Epithelial cell of esophagus (primary cell): ENCODE measurements around the gene GNG2.

Source experiments
- DNase-seq: peaks from one replicate; pipeline ENCODE4 v3.0.0; 2010; ENCODE audit warnings: low read depth
- H3K4me3 ChIP-seq: 2 replicates; pipeline ENCODE4 v1.5.1; 2011; ENCODE audit warnings: mild to moderate bottlenecking, low read length, control low read depth
- TF ChIP-seq, protein P1 (sequence below): IDR thresholded peaks from 2 replicates; pipeline ENCODE4 v1.5.1; 2011; ENCODE audit warnings: low read depth, mild to moderate bottlenecking, low read length, control low read depth, inconsistent platforms; ENCODE audit not compliant: insufficient read depth; ENCODE audit errors: missing control alignments

GNG2 gene

DNA sequence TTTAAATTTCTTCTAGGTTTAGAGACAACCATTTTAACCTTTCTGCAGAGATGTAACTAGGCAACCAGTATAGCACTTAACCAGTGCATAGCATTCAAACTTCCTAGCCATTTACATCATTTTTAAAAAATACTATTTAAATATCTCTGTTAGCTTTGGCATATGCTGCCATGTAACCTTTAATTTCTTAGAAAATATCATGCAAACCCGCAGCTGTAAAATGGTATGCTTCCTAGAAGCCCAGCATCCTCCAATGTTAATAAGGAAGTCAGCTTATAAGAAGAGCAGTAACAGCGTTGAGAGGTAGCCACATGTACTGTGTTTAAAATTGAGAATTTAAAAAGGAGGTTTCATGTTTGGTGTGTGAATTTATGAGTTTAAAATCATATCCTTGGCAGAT lies 22.8 kb downstream of the GNG2 start:
- no peak for DNase-seq
- TF ChIP-seq, protein P1, sequence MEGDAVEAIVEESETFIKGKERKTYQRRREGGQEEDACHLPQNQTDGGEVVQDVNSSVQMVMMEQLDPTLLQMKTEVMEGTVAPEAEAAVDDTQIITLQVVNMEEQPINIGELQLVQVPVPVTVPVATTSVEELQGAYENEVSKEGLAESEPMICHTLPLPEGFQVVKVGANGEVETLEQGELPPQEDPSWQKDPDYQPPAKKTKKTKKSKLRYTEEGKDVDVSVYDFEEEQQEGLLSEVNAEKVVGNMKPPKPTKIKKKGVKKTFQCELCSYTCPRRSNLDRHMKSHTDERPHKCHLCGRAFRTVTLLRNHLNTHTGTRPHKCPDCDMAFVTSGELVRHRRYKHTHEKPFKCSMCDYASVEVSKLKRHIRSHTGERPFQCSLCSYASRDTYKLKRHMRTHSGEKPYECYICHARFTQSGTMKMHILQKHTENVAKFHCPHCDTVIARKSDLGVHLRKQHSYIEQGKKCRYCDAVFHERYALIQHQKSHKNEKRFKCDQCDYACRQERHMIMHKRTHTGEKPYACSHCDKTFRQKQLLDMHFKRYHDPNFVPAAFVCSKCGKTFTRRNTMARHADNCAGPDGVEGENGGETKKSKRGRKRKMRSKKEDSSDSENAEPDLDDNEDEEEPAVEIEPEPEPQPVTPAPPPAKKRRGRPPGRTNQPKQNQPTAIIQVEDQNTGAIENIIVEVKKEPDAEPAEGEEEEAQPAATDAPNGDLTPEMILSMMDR: no peak
- no peak overlapping the region for H3K4me3 ChIP-seq

DNA sequence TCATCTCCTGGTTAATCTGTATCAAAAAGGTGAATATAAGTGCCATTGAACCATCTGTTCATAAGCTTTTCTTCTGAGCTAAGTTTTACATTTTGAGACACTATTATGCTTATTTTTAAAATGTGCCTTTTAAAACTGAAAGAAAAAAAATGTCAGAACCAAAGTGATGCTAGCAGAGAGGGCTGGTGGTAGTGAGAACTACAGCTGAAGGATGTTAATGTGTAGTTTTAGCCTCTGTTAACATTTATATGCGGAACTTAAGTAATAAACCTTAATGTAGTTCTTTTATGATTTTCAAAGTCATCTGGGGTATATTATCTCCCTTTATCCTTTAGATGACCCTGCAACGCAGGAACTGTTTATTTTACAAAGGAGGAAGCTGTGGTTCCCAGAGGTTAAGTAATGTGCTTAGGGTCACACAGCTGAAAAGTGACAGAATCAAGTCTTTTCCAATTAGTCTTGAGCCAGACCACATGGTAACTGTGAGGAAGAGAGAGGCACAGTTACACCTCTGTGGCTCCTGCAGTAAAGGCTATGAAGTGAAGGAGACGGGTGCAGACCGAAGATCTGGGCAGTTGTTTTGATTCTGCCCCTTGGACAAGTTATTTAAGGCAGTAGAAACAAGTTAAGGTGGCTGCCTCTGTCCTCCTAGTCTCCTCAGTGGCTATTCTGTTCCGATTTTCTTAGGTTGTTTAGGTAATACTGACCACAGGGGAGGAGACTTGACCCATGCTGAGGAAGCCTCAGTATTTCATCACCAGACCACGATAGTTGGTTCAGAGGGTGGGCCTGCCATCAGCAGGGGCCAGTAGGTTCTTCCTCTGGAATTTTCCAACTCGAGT lies 23.9 kb downstream of the GNG2 start:
- no peak overlapping the region for H3K4me3 ChIP-seq
- no peak for DNase-seq
- TF ChIP-seq, protein P1: no peak

DNA sequence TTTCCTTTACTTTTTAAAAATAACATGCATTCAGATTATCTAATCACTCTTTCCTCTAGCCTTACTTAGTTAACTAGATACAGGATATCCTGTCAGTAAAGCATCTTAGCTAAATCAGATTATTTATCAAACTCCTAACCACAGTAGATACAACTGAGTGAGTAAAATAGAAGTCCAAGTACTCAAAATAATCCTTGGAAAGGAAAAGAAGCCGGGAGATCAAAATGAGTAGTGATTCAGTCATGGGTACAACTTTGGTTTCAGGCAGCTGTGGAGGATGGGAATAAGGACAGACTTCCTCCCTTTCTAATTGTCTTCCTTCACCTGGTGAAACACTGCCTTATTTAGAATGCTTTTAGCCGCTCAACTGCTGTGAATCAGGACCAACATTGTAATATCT lies 29.4 kb downstream of the GNG2 start:
- TF ChIP-seq, protein P1: no peak
- H3K4me3 ChIP-seq: no peak overlapping the region
- no peak for DNase-seq

DNA sequence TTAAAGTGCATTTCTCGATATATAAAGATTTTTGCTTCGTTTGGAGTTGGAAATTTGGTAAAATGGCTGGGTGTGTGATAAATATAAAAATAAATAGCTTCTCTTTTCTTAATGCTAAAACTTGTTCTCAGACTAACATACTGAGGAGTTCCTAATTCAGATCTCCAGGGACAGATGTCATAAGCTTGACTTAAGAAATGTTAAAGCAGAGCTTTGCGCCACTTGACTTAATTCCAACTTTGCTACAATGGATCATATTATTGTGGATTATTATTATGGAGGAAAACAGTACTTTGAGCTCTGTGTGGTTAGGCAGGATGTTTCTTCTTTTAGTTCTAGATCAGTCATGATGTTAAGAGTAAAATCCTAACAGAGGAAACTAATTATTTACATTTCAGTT lies 33.8 kb downstream of the GNG2 start:
- DNase-seq: no peak
- TF ChIP-seq, protein P1: no peak
- no peak overlapping the region for H3K4me3 ChIP-seq

DNA sequence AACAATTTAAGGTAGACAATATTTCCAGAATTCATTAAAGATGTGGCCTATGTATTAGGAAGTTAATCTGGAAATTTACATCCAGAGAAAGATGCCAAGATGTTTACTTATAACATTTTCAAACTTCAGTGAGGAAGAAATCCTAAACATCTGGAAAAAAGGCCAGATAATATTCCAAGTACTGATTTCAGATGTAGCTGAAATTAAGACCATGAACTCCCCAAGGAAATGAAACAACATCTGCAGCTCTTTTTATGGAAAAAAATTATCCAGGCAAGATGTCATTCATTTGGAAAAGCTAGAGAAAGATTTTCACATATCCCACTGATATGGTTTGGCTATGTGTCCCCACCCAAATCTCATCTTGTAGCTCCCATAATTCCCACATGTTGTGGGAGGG lies 35.0 kb downstream of the GNG2 start:
- H3K4me3 ChIP-seq: no peak overlapping the region
- no peak for DNase-seq
- TF ChIP-seq, protein P1: no peak

DNA sequence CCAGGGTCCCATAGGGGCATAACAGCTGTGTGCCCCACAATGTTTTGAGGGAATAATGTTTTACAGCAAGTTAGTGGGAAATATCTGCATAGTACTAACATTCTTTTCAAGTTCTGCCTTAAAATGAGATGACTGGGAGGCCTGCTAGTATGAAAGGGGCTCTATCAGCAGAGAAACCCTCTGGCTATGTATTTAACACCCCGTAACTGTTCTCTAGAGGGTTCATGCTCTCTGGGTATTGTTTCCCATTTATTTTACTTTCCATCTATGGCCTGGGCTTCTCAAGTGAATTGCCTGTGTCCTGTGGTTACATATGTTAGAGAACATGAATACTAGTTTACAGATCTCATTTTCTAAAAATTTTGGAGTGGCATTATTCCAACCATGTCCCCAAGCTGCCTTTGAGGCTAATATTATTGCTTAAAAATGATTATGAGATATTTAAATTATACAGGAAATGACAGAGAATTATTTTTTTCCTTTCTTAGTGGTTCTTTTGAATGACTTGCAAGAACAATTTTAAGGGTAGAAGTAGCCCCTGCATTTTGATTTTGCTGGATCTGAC lies 37.5 kb downstream of the GNG2 start:
- TF ChIP-seq, protein P1: no peak
- no peak overlapping the region for H3K4me3 ChIP-seq
- DNase-seq: no peak
